Coronary artery (tissue), 2 donors: ENCODE results near the gene IRF9.
A peak's percentile ranks its signal among the peaks of the same experiment; 100 is the strongest.

Experiments used
- DNase-seq: peaks from one replicate; pipeline ENCODE4 v3.0.0-alpha.2; 2017; ENCODE audit warnings: low spot score
- H3K27ac ChIP-seq, 2 donors: fragments of 200-600 bp; sonication (generic); one replicate each; pipeline ENCODE4 v1.5.1; 2016 to 2019
- H3K4me3 ChIP-seq: fragments of 200-600 bp; sonication (generic); 2 replicates; pipeline ENCODE4 v1.5.1; 2016; ENCODE audit warnings: mild to moderate bottlenecking, moderate library complexity
- TF ChIP-seq, protein P1 (sequence below): fragments of 200-600 bp; sonication (generic); IDR thresholded peaks from one replicate; pipeline ENCODE4 v1.5.1; 2019; ENCODE audit warnings: antibody characterized with exemption

IRF9 gene

DNA sequence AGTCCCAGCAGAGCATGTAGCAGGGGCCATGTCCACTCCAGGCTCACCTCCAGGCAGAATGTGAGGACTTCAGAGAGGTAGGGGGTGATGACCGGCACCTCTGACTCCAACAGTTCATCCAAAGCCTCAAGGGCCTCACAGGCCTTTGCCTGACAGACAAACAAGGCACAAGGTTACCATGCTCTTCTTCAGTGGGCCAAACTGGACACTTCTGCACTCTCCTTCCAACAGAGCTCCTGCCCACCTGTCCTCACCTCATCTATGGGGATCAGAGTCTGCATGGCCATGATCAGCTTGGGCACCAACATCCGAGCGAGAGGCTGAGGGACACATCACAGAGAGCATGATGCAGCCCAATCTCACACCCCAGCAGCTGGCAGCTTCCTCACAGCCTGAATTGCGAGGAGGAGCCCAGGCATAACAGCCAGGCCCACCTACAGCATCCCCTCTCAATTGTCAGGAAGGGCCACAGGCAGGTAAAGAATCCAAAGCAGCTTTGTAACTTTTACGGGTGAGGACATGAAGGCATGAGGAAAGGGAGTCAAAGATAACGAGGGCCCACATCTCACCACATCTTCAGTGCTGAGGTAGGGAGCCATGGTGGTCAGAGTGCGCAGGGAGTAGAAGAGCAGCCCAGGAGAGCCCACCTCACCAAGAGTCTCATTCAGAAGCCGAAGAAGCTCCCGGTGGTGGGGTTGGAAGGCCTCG lies 25.9 kb downstream of the IRF9 start:
- TF ChIP-seq, protein P1, sequence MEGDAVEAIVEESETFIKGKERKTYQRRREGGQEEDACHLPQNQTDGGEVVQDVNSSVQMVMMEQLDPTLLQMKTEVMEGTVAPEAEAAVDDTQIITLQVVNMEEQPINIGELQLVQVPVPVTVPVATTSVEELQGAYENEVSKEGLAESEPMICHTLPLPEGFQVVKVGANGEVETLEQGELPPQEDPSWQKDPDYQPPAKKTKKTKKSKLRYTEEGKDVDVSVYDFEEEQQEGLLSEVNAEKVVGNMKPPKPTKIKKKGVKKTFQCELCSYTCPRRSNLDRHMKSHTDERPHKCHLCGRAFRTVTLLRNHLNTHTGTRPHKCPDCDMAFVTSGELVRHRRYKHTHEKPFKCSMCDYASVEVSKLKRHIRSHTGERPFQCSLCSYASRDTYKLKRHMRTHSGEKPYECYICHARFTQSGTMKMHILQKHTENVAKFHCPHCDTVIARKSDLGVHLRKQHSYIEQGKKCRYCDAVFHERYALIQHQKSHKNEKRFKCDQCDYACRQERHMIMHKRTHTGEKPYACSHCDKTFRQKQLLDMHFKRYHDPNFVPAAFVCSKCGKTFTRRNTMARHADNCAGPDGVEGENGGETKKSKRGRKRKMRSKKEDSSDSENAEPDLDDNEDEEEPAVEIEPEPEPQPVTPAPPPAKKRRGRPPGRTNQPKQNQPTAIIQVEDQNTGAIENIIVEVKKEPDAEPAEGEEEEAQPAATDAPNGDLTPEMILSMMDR, result no peak
- no peak for DNase-seq
- H3K4me3 ChIP-seq, result peak overlapping the region; percentile 90
- no peak overlapping the region for H3K27ac ChIP-seq

DNA sequence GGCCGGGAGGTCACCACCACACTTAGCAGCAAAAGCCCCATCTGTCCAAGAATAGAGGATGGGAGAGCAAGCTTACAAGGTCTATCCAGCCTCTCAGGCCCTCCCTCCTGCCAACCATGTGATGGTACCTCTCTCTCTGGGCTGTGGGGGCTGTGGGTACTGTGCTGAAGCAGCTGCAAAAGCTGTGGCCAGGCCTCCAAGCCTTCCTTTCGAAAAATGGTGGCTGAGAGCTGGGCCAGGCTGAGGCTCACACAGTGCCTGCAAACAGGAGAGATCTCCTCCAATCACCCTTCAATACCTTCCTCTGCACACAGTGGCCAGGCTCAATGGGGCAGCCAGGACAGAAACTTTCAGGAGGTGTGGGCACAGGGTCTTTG lies 26.5 kb downstream of the IRF9 start:
- Histone ChIP-seq H3K27ac (peak overlapping the region in 1 of 2 donors; percentile 88), H3K4me3 (peak overlapping the region; percentile 90)
- TF ChIP-seq, protein P1, result no peak
- DNase-seq, result peak; percentile 72

DNA sequence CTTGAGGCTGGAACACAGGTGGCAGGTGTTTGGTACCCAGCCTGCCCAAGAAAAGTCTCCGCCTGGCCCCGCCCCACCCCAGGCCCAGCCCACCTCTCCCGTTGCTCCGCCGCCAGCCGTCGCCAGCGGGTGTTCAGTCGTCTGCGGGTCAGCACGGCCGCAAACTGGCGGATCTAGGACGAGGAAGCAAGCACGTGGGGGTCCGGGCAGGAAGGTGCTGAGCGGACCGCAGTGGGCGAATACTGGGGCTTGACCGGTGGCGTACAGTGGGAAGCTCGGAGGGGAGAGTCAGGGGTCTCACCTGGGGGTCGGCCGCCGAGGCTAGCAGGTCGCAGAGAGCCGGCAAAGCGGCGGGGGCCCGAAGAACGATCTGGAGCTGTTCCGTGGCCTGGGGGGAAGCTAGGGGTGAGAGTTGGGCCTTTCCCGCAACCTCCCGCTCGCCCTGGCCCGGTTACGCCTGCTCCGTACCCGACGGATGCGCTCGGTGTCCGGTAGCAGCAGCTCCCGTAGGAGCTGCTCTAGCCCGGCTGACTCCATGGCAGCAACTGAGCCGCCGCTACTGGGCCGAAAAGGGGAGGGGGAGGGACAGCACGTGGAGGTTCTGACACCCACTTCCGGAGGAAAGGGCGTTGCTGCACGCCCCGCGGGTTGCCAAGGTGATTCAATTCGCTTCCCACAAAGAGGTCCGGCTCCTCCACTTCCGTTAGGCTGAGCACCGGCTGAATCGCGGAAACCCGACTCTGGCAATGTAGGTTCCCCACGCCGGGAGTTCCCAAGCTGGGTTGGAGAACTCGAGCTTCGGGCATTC lies 27.4 kb downstream of the IRF9 start, which contains the start of gene IPO4:
Gene IPO4, minus strand, starts transcription at position 566 of the 808 bp plus-strand sequence. Its CDS starts 29 bp downstream, at position 537.
- TF ChIP-seq, protein P1, result no peak
- H3K4me3 ChIP-seq, result peak within 1 kb of the TSS; percentile 90
- DNase-seq, result peak; percentile 98
- peak within 1 kb of the TSS; percentile 30 to 88 for H3K27ac ChIP-seq

DNA sequence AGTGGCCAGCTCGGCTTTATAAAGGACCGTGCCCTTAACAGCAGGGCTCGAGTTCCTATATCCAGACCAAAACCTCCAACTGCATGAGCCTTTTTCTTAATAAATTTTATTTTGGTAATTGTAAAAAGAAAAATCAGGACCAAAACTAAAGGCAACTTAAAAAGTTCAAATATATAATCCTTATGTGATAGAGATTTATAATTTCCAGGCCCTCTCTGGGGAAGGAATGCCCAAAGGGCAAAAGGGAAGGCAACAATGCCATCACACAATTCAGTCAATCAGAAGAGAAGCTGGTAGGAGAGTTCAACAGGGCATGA lies 28.0 kb downstream of the IRF9 start:
- H3K27ac ChIP-seq, result peak overlapping the region in 1 of 2 donors; percentile 88
- H3K4me3 ChIP-seq, result peak overlapping the region; percentile 90
- DNase-seq, result no peak
- TF ChIP-seq, protein P1, result no peak

DNA sequence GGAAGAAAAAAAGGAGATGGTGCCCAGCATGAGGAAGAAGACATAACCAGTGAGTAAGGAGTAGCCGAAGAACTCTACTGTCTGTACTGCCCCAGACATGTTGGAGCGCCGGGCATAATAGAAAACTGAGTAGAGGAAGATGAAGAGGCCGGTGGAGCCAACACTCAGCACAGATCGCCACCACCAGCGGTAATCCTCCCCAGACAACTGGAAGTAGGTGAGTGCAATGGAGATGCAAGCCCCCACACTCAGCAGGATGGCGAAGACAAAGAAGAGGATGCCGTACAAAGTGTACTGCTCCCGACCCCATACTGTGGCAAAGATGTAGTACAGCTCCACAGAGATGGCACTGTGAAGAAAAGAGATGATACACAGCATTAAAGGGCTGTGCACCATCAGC lies 28.4 kb downstream of the IRF9 start:
- Histone ChIP-seq H3K27ac (no peak overlapping the region), H3K4me3 (no peak overlapping the region)
- DNase-seq, result no peak
- TF ChIP-seq, protein P1, result no peak

DNA sequence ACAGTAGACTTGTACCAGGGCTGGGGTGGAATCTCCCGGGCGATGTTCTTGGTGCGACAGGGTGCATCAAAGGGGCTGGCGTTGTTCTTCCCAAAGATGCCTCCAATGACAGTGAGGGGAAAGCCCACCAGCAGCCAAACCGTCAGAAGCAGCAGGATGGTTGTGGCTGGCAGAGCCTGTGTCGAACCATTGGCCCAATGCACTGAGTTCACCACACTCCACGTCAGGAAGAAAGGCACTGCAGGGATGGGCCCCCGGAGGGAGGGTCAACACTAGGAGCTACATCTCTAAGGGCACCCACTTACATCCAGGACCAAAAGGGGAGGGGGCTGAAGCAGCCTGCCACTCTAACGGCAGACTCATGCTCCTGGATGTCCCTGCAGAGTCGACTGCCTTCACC lies 29.4 kb downstream of the IRF9 start:
- no peak overlapping the region for H3K27ac ChIP-seq
- DNase-seq, result no peak
- TF ChIP-seq, protein P1, result no peak
- H3K4me3 ChIP-seq, result no peak overlapping the region
